HG03575 (cell line): ENCODE data around the gene MATK.
"Not testable (repeated sequence)": the region's sequence is repeated elsewhere in the genome, so short reads cannot be mapped to it uniquely, and the experiment has no call there.

ENCODE experiments used
- ATAC-seq: cut with Tn5 transposase; IDR thresholded peaks from one replicate; pipeline ENCODE4 v1.9.1; 2021; ENCODE audit not compliant: unreplicated experiment, insufficient number of reproducible peaks, low FRiP score; ENCODE audit errors: extremely low read depth

MATK gene

GRCh38 chr19:3760871-3761361, 25.3 kb downstream of the MATK start:
- ATAC-seq = no peak

- no peak for ATAC-seq
These were observed 26.5 kb downstream of the MATK start for GRCh38 chr19:3759482-3760254.

- not testable (repeated sequence) for ATAC-seq
These were observed 27.9 kb downstream of the MATK start for GRCh38 chr19:3758297-3758696.

DNA sequence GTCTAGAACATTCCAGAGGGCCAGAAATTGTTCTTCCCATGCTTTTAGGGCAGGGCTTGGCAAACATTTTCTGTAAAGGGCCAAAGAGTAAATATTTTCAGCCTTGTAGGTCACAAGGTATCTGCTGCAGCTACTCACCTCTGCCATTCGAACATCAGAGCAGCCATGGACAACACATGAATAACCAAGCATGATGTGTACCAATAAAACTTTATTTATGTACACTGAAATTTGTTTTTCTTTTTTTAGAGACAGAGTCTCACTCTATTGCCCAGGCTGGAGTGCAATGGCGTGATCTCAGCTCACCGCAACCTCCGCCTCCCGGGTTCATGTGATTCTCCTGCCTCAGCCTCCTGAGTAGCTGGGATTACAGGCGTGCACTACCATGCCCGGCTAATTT, 28.5 kb downstream of the MATK start:
- ATAC-seq = not testable (repeated sequence)

- ATAC-seq = no peak
These were observed 32.4 kb downstream of the MATK start for GRCh38 chr19:3753631-3754410.

DNA sequence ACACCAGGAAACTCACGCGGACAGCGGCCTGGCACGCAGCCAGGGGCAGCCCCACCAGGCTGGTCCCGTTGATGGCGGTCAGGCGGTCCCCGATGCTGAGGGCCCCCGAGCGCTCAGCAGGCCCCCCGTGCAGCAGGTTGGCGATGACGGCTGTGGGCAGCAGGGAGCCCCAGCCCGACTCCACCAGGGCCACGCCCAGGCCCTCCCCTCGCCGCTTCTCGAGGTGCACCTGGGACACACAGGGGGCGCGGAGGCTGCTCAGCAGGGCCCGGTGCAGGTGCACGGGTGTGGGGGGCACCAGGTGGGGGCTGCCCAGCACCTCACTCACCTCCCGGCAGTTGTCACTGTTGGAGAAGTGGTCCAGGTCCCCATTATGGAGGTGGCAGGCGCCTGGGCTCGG, 33.7 kb downstream of the MATK start:
- no peak for ATAC-seq

- no peak for ATAC-seq
These were observed 34.9 kb downstream of the MATK start for GRCh38 chr19:3751236-3751635.

- no peak for ATAC-seq
These were observed 36.0 kb downstream of the MATK start for GRCh38 chr19:3750211-3750610.

DNA sequence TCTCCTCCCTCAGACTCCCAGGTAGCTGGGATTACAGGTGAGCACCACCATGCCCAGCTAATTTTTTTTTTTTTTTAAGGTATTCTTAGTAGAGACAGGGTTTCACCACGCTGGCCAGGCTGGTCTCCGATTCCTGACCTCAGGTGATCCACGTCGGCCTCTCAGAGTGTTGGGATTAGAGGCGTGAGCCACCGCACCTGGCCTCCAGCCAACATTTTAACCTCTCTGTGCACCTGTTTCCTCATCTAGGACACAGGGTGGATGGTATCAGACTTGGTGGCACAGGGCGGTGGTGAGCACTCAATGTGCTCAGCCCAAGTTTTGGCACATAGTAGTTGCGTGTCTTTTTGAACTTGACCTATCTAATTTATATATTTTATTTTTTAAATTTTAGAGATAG, 37.2 kb downstream of the MATK start:
- ATAC-seq = no peak

DNA sequence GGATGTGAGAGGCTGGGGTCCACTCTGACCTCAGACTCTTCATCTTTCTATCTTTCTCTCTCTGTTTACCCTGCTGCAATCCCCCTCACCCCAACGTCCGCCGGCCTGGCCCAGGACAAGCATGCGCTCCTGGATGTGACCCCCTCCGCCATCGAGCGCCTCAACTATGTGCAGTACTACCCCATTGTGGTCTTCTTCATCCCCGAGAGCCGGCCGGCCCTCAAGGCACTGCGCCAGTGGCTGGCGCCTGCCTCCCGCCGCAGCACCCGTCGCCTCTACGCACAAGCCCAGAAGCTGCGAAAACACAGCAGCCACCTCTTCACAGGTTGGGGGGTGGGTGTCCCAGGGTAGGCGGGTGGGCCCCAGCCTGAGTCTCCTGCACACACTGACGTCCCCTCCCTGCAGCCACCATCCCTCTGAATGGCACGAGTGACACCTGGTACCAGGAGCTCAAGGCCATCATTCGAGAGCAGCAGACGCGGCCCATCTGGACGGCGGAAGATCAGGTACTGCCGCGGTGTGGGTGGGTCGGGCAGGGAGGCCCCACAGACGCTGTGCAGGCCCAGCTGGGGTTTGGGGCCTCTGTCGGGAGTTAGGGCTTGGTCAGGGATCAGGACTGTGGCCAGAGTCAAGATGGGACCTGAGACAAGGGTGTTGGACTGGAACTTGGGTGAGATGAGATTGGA, 39.7 kb downstream of the MATK start:
- ATAC-seq = no peak

DNA sequence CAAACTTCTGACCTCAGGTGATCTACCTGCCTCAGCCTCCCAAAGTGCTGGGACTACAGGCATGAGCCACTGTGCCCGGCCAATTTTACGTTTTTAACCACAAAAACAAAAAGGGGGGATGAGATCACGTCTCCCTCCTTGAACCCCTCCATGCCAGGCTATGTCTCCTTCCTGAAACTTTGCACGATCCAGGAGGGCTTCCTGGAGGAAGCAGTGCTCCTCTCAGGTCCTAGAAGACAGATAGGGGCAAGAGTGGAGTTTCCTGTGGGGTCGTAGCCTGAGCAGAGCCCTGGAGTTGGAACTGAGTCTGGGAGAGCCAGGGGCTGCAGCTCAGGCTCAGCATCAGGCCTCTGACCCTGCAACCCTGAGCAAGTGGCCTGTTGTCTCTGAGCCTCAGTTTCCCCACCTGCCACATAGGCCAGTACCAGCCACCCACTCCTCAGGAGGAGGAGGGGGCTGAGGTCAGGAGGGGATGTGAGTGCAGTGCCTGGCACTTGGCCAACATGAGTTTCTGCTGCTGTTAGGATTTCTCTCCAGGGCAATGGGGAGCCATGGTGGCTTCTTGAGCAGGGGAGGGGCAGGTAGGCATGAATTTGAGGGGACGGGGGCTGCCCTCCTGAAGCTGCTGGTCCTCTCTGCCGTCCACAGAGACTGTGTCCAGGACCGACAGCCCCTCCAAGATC, 40.7 kb downstream of the MATK start:
- no peak for ATAC-seq

GRCh38 chr19:3743486-3743885, 42.7 kb downstream of the MATK start:
- ATAC-seq = no peak

DNA sequence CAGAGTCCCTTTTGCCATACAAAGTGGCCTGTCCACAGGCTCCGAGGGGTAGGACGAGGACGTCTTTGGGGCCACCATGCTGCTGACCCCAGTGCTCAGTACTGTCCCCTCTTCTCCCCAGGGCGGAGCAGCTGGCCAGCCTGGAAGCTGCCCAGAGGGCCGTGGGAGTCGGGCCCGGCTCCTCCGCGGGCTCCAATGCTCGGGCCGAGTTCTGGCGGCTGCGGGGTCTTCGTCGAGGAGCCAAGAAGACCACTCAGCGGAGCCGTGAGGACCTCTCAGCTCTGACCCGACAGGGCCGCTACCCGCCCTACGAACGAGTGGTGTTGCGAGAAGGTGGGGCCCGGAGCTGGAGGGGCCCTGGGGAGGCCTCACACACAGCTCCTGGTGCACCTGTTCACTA, 45.8 kb downstream of the MATK start:
- ATAC-seq = no peak

GRCh38 chr19:3738477-3739220, 47.5 kb downstream of the MATK start:
- no peak for ATAC-seq

GRCh38 chr19:3737487-3738205, 48.5 kb downstream of the MATK start:
- ATAC-seq = no peak

DNA sequence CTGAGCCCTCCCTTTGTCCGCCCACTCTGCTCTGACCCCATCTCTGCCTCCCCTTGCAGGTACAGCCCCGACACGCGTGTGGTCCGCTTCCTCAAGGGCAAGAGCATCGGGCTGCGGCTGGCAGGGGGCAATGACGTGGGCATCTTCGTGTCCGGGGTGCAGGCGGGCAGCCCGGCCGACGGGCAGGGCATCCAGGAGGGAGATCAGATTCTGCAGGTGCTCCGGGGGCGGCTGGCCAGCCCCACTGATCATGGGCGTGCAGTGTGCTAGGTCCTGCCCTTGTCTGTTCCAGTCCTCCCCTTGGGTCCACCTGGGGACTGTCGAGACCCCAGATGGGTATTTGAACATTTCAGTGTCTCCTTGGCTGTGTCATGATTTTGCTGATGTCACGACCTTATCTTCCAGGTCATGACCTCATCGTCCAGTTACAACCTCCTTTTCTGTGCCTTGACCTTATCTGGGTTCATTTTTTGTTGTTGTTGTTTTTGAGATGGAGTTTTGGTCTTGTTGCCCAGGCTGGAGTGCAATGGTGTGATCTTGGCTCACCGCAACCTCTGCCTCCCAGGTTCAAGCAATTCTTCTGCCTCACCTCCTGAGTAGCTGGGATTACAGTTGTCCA, 50.0 kb downstream of the MATK start:
- no peak for ATAC-seq

DNA sequence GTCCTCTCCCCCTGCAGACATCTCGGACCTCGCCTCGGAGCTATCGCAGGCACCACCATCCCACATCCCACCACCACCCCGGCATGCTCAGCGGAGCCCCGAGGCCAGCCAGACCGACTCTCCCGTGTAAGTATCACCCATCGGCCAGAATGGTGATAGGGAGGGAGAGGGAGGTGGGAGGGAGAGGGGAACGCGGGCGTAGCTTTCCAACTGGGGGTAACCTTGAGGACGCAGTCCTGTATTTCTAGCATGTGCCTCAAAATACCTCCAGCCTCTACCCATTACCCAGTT, 51.9 kb downstream of the MATK start:
- ATAC-seq = no peak
